OCI-M1 (cell line): ENCODE data around the gene TRAF3.

Experiments
- DNase-seq: peaks from one replicate; lab custom pipeline; 2025; lab: John Stamatoyannopoulos, UW

TRAF3 gene

DNA sequence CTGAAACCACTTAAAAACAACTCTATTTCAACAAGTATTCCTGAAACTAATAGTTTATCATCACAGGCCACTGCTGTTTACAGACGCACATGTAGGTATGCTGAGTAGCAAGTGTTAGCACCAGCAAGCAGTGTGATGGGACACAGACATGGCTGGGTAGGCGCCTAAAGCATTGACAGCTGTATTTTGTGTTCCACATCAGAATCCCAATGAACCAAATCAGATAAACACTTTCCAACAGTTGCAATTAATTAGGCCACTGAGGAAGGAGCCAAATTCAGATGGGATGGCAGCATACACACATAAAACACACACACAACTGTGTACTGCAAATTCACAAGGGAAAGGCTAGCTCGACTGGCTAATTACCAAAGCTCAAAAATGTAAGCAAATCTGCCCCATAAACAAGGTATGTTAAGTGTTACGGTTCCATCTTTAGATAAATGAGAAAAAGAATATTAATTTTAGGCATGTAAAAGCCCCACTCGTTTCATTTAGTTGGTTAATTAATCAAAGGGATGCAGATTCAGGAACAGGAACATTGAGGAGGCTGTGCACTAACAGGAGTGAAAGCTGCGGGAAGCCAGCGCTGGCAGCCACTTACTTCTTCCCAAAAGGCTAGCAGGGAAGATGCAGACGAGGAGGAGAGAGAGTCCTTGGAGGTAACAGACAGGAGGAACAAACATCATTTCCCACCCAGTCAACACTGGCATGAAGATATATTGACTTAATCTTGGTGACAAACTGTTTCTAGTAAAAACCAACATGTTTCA is 178.6 kb downstream of the TRAF3 start:
- DNase-seq = no peak

DNA sequence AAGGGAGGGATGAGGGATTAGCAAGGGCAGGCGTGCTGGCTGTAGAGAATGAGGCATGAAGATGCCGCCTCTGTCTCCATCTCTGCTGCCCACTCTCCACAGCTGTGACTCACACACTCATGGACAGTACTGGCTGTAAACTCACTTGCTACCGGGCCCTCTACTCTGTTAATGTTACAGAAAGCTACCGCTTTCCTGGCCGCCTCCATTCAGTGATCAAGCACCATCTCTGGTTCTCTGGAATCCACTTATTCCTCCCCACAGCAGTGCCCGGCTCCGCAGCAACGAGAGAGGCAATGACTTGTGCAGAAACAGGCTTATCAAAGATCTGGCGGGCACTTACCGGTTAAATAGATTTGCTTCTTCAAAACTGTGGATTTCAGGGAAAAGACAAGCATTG is 180.0 kb downstream of the TRAF3 start:
- DNase-seq = no peak

DNA sequence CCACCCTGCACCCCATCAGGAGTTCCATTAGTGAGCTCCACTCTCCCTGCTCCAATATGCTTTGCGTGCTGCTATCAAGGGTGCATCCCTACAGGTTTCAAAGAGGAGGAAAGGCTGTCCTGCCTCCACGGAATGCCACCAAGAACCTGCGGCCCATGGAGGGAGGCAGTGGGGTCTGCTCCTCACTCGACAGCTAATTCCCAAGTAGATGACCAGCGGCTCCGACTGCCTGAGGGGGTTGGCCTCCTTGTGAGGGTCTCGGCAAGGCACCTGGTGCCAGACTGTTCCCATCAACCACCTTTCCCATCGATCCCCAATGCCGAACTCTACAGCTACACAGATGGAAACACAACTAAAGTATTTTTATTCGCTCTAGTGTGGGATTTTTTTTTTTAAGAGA is 181.2 kb downstream of the TRAF3 start:
- DNase-seq = no peak
